GM12865 (cell line): ENCODE data around the gene DYNC2H1.

Experiments used
- DNase-seq: peaks from one replicate; pipeline ENCODE4 v3.0.0; 2010; ENCODE audit warnings: low read depth
- H3K4me3 ChIP-seq: 2 replicates; pipeline ENCODE4 v1.5.1; 2011; ENCODE audit warnings: mild to moderate bottlenecking, low read depth, low read length, control low read depth
- CTCF ChIP-seq: IDR thresholded peaks from 2 replicates; pipeline ENCODE4 v1.5.1; 2011; ENCODE audit warnings: low read length, control low read depth, low read depth, inconsistent platforms; ENCODE audit not compliant: insufficient read depth; ENCODE audit errors: missing control alignments

Gene DYNC2H1

DNA sequence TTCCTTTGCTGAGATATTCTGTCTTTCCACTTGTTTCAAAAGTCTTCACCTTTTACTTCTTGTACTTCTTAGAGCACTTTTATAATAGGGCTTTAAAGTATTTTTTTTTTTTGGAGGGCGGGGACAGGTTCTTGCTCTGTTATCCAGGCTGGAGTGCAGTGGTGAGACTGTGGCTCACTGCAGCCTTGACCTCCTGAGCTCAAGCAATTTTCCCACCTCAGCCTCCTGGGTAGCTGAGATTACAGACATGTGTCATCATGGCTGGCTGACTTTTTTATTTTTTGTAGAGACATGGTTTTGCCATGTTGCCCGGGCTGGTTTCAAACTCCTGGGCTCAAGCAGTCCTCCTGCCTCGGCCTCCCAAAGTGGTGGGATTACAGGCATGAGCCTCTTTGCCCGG, 57.9 kb downstream of the DYNC2H1 start:
- DNase-seq: no peak
- TF ChIP-seq CTCF: no peak
- no peak overlapping the region for H3K4me3 ChIP-seq

DNA sequence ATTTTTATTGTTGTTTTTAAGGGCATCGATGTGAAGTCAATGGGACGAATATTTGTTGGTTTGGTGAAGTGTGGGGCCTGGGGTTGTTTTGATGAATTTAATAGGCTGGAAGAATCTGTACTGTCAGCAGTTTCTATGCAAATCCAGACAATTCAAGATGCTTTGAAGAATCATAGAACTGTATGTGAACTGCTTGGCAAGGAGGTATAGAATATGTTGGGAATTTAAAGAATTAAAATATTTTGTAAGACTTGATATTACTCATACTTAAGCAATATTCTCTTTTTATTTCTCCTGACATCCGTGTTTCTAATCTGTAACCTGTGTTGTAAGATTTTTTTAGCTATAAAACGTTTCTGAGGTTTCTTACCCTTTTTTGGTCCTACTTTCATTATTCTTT, 61.6 kb downstream of the DYNC2H1 start:
- no peak for DNase-seq
- H3K4me3 ChIP-seq: no peak overlapping the region
- no peak for TF ChIP-seq CTCF

- TF ChIP-seq CTCF: no peak
- DNase-seq: no peak
- H3K4me3 ChIP-seq: no peak overlapping the region
Measured at GRCh38 chr11:103175461-103176129, 66.4 kb downstream of the DYNC2H1 start.

GRCh38 chr11:103183981-103184611, 74.9 kb downstream of the DYNC2H1 start:
- H3K4me3 ChIP-seq: no peak overlapping the region
- no peak for DNase-seq
- TF ChIP-seq CTCF: no peak

DNA sequence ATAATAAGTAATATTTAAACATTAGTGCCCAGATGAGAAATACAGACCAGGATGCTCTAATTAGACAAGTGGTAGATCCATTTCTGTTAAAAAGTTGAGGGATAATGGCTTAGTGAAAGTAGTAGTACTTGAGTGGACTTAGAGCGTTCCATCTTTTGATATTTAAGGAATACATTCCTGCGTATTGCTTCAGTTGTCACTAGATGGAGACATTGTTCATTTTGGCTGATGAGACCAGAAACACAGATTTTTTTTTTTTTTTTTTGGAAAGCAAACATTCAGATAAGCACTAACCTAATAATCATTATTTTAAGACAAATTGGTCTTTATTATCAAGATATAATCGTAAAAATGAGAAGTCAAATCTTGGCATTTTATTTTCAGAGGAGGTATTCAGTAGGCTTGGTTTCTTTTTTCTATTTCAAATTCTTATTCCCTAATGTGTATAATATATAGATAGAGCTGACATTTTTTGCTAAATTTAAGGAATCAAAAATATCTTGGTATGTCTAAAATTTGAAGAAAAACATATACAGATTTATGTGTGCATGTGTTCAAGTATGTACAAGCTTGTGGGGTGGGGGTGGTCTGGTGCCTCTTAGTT, 92.9 kb downstream of the DYNC2H1 start:
- peak; percentile 14 for DNase-seq
- peak; percentile 33 for TF ChIP-seq CTCF

GRCh38 chr11:103210543-103210942, 101.3 kb downstream of the DYNC2H1 start:
- no peak for TF ChIP-seq CTCF
- H3K4me3 ChIP-seq: no peak overlapping the region
- DNase-seq: no peak

More for the DNA sequence above, 92.9 kb downstream of the DYNC2H1 start:
- no peak overlapping the region for H3K4me3 ChIP-seq
